Body of pancreas (tissue), 4 donors: Measurements from ENCODE around the gene KCP.

Source experiments
- CTCF ChIP-seq, 7 experiments: fragments of 450-650 bp in 4 of 7; fragments of 200-600 bp in 3 of 7; sonication (generic) in 3 of 7; IDR thresholded peaks; one replicate each; pipeline ENCODE4 v1.5.1; 2016 to 2019; ENCODE audit warnings: antibody characterized with exemption in 7 of 7
- POLR2A ChIP-seq, 3 donors: fragments of 450-650 bp; IDR thresholded peaks; one replicate each; pipeline ENCODE4 v1.6.1; 2016; ENCODE audit warnings: antibody characterized with exemption in 3 of 3, mild to moderate bottlenecking in 2 of 3

DNA sequence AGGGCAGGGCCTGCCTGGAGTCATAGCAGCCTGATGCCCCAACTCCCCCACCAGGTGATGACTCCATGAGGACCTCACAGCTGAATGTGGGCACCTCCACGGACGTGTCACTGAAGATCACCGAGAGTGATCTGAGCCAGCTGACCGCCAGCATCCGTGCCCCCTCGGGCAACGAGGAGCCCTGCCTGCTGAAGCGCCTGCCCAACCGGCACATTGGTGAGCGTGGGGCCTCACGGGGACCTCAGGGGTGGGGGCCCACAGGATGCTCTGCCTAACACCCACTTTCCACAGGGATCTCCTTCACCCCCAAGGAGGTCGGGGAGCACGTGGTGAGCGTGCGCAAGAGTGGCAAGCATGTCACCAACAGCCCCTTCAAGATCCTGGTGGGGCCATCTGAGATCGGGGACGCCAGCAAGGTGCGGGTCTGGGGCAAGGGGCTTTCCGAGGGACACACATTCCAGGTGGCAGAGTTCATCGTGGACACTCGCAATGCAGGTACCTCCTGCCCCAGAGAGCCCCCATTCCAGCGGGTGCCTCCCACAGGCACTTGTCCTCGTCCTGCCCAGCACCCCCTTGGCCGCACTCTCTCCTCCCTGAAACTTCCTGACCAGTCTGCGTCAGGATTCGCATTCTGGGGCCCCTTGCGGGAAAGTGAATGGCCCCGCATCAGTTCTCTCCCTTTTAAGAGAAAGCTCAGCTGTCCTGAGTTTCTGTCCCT lies 57.8 kb downstream of the KCP start:
- TF ChIP-seq POLR2A (IDR thresholded peaks at IDR 0.05), result no peak
- TF ChIP-seq CTCF (IDR thresholded peaks at IDR 0.05), result no peak
